ENCODE data around the gene MICAL3.

The MICAL3 gene

DNA sequence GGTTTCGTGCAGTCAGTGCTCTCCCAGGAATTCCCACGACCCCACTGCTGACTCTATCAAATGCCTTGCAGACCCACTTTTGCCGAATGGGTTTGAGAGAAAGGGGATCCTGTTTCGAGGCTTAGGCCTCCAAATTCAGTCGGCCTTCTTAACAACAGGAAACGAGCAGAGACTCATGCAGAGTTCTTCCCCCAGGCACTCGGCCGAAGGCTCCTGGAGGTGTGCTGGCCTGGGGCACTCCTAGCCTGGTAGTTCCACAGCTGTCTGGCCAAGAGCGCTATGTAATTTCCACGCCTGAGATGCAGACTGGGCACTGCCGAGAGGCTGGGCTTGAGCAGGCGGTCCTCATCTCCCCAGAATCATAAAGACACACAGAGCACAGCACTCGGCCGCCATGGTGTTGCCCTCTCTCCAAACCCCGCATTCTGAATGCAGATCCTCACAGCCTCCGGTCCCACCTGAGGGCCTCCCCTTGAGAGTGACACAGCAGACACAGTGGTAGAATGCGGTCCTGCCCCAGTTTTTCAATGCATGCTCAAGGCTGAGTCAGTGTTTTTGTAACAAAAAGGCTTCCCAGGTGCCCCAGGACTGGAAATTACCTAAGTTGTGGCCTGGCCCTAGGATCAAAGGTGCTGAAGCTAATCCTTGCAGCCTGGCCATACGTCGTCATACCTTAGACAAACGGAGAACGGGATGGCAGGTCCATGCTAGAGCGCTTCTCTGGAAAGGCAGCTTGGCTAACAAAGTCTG is 219.9 kb downstream of the MICAL3 start:
- DNase-seq: no peak

- no peak for DNase-seq
These were observed 220.6 kb downstream of the MICAL3 start for GRCh38 chr22:17803609-17804270.

DNA sequence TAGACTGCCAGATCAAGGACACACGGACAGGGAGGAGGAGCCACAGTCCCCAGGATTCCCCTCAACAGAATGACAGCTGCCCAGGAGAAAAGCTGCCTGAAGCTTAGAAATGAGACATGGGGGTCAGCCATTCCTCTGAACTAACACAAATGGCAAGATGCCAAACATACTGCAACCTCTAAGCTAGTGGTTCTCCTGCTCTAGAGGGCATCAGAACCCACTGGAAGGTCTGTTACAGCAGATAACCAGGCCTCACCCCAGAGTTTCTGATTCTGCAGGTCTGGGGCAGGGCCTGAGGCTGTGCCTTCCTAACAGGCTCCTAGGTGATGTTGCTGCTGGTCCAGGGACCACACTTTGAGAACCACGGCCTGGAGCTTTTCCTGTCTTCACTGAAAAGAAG is 221.5 kb downstream of the MICAL3 start:
- DNase-seq: no peak

GRCh38 chr22:17802411-17802810 is 221.9 kb downstream of the MICAL3 start:
- no peak for DNase-seq

- DNase-seq: no peak
These were observed 226.4 kb downstream of the MICAL3 start for GRCh38 chr22:17797721-17798559.

DNA sequence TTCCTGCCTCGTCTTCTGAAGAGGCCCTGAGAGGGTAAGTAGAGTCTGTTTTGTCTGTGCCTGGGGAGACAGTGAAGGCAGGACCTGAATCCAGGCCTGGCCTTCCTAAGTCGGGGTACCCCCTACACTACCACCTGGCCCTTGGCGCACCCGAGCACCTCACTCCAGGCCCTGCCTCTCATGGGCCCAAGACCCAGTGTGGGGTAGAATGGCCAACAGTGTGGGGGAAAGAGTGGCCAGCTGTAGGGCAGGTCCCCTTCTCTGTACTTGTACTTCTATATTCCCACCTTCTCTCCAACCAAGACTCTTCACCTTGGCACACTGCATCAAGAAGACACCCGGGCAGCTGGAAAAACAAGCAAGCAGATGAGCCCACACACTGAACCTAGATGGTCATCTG is 227.7 kb downstream of the MICAL3 start:
- no peak for DNase-seq

DNA sequence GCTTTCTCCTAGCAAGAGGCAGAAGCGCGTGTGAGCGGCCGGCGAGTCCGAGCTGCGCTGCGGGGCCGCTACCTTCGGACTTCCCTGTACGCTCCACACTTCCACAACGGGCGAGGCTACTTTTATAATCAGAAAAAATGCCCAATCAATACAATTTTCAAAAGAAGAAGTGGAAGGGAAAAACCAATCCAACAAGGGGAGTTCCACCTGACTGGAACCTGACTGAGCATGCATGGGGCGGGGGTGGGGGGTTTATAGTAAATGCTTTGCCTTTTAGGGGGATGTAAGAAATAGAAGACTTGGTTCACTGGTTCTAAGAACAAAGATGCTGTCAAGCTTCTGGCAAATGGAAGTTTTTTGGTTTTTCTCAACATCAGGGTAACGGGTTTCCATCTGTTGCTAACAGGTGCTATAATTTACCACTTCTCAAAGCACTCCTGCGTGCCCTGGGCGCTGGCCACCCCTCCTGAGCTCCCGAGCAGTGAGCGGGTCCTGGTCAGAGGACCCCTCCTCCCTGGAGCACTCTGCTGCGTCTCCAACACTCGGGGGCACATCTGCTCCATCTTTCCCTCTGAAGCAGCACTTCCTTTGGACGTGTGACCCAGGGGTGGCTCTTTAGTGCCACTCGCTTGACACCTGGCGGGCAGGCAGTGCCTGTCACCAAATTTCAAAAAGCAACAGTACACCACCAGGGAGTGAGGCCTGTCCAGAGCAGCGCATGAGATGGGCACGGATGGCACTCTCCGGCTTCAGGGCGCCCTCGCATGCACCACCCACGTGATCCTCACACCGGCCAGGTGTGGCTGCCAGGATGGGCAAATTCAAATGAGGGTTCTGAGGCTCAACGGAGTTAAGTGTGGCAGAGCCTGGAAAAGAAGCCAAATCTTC is 228.5 kb downstream of the MICAL3 start:
- no peak for DNase-seq

DNA sequence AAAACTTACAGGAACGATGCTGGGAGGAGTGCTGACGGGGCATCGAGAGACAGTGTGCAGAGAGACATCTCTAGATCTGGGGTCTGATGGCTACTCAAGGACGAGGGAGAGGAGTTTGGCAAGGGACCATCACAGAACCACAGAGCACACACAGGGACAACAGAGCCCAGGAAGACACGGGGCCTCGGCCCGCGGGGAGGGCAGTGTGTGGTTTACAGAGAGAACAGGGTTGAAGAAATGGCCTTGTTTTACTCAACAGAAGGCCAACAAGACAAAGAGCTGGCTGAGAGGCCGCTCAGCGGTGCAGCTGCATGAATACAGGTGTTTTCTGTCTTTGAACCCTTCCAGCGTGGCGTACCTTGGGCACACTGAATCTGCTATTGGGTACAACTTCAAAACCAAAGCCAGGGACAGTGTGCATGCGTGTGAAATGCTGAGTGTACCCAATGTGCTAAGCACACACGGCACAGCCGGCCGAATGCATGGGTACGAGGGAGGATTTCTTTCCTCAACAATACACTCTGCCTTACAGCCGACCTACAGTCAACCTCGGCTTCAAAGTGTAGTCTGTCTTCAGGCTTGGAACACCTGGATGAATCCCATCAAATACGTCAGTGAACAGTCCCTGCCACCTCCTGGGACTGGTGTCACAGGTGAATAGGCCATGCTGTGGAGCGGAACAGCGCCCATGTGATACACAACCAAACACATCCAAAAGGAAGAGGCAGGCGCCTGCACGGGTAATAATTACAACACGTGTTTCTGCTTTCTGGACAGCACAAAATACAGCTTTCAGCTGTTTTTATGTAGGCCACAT is 229.4 kb downstream of the MICAL3 start:
- DNase-seq: no peak

DNA sequence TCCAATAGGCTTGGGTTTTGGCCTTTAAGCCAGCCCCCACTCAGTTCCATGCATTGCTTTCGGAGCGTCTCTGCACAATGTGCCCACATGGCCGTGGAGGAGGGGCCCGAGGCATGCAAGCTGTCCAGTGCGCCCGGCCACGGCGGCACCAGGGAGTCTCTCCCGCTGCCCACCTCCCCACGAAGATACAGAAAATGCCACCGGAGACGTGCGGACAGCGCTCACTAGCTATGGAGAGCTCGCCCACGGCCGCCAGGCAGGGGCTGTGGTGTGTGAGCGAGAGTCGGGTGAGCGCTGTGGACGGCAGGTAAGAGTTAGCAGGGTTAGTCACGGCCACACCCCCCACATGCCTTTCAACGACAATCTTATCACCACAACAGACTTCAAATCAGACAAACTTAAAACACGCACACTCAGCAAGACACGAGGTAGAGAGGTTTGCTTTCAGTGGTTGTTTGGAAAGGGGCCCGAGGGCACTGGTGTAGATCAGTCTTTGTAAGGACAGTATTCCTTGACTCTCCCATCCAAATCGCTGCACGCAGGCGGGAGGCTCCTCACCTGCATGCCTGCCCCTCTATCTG is 231.4 kb downstream of the MICAL3 start:
- DNase-seq: no peak

DNA sequence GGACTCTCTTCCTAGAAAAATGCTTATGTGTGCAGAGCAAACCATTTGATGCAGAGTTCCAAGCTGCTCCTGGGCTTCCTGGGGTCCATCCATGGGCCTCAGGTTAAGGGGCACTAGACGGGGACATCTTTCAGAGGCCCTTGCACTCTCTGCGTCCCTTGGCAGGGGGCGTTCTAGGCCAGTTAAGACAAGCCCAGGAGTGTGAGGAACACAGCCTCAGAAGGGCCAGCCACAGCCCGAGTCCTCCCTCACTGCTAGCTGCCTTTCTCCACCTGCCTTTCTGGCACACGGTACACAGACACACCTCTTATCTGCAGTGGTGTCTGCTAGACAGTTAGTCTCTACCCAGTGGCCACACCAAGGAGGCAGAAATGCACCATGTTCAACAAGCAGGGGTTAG is 232.1 kb downstream of the MICAL3 start:
- DNase-seq: no peak

- no peak for DNase-seq
These were observed 233.2 kb downstream of the MICAL3 start for GRCh38 chr22:17791196-17791595.

DNA sequence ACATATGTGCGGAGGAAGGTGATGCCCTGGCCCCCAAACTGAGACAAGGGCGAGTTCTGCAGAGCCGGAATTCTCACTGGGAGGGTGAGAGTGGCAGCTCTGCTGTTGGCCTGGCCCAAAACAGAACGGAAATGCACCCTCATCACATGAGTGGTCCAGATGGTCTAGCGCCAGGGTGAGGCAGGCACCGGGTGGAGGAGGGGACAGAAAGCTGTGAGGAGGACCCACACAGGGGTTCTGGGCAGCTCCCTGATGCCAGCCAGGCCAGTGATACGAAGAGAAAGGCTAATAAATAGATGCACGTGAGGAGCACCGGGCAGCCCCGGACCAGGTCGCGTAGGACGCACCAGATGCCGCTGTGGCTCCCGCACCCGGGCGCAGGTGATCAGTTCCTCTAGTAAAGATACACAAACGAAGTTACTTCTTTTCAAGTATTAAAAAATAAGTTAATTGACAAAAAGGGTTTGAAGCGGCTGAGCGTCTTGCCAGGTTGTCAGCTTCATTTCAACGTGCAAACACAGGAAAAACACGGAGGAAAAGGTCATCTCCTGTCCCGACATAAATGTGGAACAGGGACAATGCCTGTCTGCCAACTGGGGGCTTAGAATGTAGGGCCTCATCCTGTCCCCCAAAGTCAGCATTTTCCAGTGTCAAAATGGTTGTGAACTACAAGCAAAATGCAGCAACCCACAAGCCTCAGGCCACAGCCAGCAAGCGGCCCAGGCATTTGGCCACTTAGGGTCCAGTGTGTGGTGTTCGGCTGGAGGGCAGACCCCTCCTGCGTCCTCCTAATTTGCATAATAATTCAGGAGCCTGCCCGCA is 234.8 kb downstream of the MICAL3 start:
- no peak for DNase-seq

GRCh38 chr22:17788528-17789378 is 235.6 kb downstream of the MICAL3 start:
- DNase-seq: no peak

DNA sequence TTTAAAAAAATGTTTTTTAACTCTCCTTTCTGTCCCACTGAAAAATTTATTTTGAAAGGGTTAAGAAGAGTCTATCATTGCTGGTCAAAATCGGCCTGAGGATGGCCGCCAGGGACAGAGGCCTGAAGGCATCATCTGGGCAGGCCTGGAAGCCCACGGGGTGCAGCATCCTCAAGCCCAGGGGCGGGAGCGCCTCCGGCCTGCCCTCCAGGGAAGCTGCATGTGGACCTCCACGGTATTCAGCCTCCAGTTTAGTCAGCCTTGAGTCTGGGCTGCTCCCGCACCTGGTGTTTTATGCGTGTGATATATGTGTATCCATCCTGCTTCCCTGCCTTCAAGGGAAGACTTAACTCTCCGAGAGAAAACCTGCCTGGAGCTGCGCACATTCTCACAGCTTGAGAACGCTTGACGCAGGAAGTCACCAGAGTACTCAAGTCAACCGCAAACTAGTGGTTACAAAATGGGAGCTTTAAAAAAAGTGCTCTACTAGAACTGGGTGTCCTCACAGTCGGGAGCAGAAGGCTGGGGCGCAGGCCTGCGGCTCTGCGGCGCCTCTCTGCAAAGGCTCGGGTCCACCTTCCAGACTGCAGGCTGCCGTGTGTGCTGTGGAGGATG is 236.5 kb downstream of the MICAL3 start:
- DNase-seq: no peak

DNA sequence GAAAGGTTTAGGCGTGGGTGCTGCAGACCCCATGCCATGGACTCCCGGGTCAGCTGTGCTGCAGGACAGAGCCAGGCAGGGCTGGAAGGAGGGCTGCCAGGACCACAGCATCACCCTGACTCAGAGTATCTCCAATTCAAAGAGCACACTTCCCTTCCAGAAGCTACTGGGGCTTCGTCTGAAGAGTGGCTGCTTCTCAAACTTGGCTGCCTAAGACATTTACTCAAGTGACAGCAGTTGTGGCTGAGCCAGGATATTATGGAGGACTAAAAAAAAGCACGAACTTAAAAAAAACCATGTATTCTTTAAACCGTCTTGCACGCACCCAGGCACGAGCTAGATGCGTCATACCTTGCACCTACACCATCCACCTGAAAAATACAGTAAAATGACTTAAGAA is 237.1 kb downstream of the MICAL3 start:
- DNase-seq: no peak

GRCh38 chr22:17786435-17787161 is 237.8 kb downstream of the MICAL3 start:
- peak; percentile 89 for DNase-seq

GRCh38 chr22:17785185-17786184 is 238.9 kb downstream of the MICAL3 start:
- no peak for DNase-seq

Measured in eye (tissue), 1 donor.